CD4-positive, alpha-beta memory T cell (primary cell): ENCODE measurements around the gene ELMO1. TPM values are rescaled to one million over a fixed set of nuclear protein-coding genes. Genes with fewer than 3 reads are reported as not detected.
A peak's percentile ranks its signal among the peaks of the same experiment; 100 is the strongest.

Source experiments
- CTCF ChIA-PET: fragments of 350-600 bp; sonication (Branson Sonifier 250); formaldehyde crosslinking; loops from one replicate; lab custom pipeline; 2021; ENCODE audit warnings: inconsistent platforms; ENCODE audit not compliant: partially characterized antibody; lab: Charles Lee
- POLR2A ChIA-PET: fragments of 350-600 bp; sonication (Branson Sonifier 250); formaldehyde crosslinking; loops from one replicate; lab custom pipeline; 2021; ENCODE audit not compliant: partially characterized antibody; lab: Charles Lee
- DNase-seq, 5 donors: peaks; one replicate each; pipeline versions ENCODE4 v3.0.0 to v3.0.0-alpha.2; 2020 to 2022; ENCODE audit warnings: mixed read lengths in 1 of 5
- H3K27ac ChIP-seq: one replicate; pipeline ENCODE4 v1.7.0; 2013; ENCODE audit warnings: low read depth, low read length
- H3K27me3 ChIP-seq: 2 replicates; pipeline ENCODE4 v1.7.0; 2013; ENCODE audit warnings: mild to moderate bottlenecking, low read length, moderate library complexity; ENCODE audit not compliant: insufficient read depth
- H3K36me3 ChIP-seq: 2 replicates; pipeline ENCODE4 v1.7.0; 2013; ENCODE audit warnings: mild to moderate bottlenecking, low read length, moderate library complexity; ENCODE audit not compliant: insufficient read depth
- H3K4me1 ChIP-seq: 2 replicates; pipeline ENCODE4 v1.7.0; 2013; ENCODE audit warnings: mild to moderate bottlenecking, low read length, moderate library complexity; ENCODE audit not compliant: insufficient read depth
- H3K4me3 ChIP-seq, 2 donors: one replicate each; pipeline ENCODE4 v1.7.0; 2013; ENCODE audit warnings: low read length in 2 of 2, mild to moderate bottlenecking in 1 of 2
- H3K9me3 ChIP-seq, 2 donors: one replicate each; pipeline ENCODE4 v1.7.0; 2013; ENCODE audit warnings: low read length in 2 of 2, control low read depth in 1 of 2; ENCODE audit not compliant: control insufficient read depth in 1 of 2
- H3K27ac Mint-ChIP-seq, 7 donors: one replicate each; pipeline ENCODE4 v1.8.0; 2020 to 2021; ENCODE audit warnings: mixed read lengths in 7 of 7, mild to moderate bottlenecking in 6 of 7, inconsistent platforms in 3 of 7, moderate library complexity in 3 of 7
- H3K27me3 Mint-ChIP-seq, 2 donors: one replicate each; pipeline ENCODE4 v1.8.0; 2020 to 2021; ENCODE audit warnings: mixed read lengths in 2 of 2
- H3K36me3 Mint-ChIP-seq, 2 donors: one replicate each; pipeline ENCODE4 v1.8.0; 2020 to 2021; ENCODE audit warnings: mixed read lengths in 2 of 2, inconsistent platforms in 1 of 2, mild to moderate bottlenecking in 1 of 2
- H3K4me1 Mint-ChIP-seq, 4 donors: one replicate each; pipeline ENCODE4 v1.8.0; 2020 to 2021; ENCODE audit warnings: mixed read lengths in 4 of 4, mild to moderate bottlenecking in 1 of 4
- H3K4me3 Mint-ChIP-seq, 8 donors: one replicate each; pipeline ENCODE4 v1.8.0; 2020 to 2021; ENCODE audit warnings: mixed read lengths in 8 of 8, mild to moderate bottlenecking in 7 of 8, moderate library complexity in 6 of 8, inconsistent platforms in 3 of 8
- H3K9me3 Mint-ChIP-seq, 8 donors: one replicate each; pipeline ENCODE4 v1.8.0; 2020 to 2021; ENCODE audit warnings: mixed read lengths in 8 of 8, mild to moderate bottlenecking in 5 of 8, inconsistent platforms in 3 of 8, moderate library complexity in 1 of 8
- intact Hi-C: fragments of 100-400 bp; cut with micrococcal nuclease; formaldehyde crosslinking; loops from one replicate; pipeline ENCODE4 v1.15.1; 2023
- polyA plus RNA-seq, 2 donors: library from polyadenylated mRNA; unstranded; fragments of 300-500 nt; fragmentation: Illumina TruSeq; gene quantifications; one replicate each; pipeline ENCODE4 v1.2.3, GENCODE V29; 2021
- total RNA-seq, 2 experiments: library from RNA; stranded (reverse); gene quantifications; one replicate each; pipeline ENCODE4 v1.2.3, GENCODE V29; 2021

Gene ELMO1
- total and polyA plus RNA-seq, 4 experiments from 2014 or later, result 45.1 to 131 (median 111) TPM

DNA sequence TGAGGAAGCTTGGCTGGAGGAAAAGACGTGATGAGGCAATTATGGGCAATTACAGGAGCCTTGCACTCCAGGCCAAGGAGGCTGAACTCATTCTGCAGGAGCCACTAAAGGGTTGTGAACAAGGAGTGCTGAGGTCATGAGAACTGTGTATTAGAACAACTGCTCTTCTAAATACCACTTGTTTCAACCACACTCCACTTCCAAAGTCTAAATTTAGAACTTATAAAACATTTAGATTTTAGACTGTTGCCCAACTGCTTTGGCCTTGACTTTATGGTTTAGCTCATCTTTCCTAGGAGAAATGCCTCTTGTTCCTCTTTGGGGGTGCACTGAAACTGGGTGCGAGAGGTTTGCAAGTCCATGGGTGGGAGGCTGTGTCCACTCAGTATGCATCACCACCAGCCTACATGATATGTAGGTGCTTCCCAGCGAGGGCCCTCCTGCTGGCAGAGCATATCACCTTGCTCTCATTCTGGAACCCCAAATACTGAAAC is 524.7 kb downstream of the ELMO1 start:
- H3K27ac Mint-ChIP-seq, result peak overlapping the region in 1 of 7 donors; percentile 42
- peaks cover 0 to 16% (median 8%) of the 10 kb centered on the region in 4 donors for H3K4me1 Mint-ChIP-seq
- ChIA-PET POLR2A (no interaction called here), CTCF (no interaction called here)
- peaks cover 25 to 63% of the 10 kb centered on the region in 2 donors for H3K36me3 Mint-ChIP-seq
- Histone ChIP-seq H3K36me3 (no peaks in the 10 kb centered on the region), H3K27ac (no peak overlapping the region), H3K4me1 (no peaks in the 10 kb centered on the region), H3K27me3 (no peaks in the 10 kb centered on the region), H3K9me3 (no peaks in the 10 kb centered on the region), H3K4me3 (no peak overlapping the region)
- DNase-seq, result no peak
- no peak overlapping the region for H3K4me3 Mint-ChIP-seq
- intact Hi-C loops, result no loop called here
- peaks cover 0 to 15% (median 9%) of the 10 kb centered on the region in 8 donors for H3K9me3 Mint-ChIP-seq
- no peaks in the 10 kb centered on the region for H3K27me3 Mint-ChIP-seq

GRCh38 chr7:36923185-36923584 is 525.5 kb downstream of the ELMO1 start:
- Histone ChIP-seq H3K4me3 (no peak overlapping the region), H3K27ac (no peak overlapping the region), H3K27me3 (no peaks in the 10 kb centered on the region), H3K36me3 (no peaks in the 10 kb centered on the region), H3K9me3 (no peaks in the 10 kb centered on the region), H3K4me1 (no peaks in the 10 kb centered on the region)
- H3K9me3 Mint-ChIP-seq, result peaks cover 0 to 13% (median 9%) of the 10 kb centered on the region in 8 donors
- no peak overlapping the region for H3K4me3 Mint-ChIP-seq
- DNase-seq, result no peak
- H3K27me3 Mint-ChIP-seq, result no peaks in the 10 kb centered on the region
- H3K27ac Mint-ChIP-seq, result no peak overlapping the region
- H3K4me1 Mint-ChIP-seq, result peaks cover 0 to 16% (median 8%) of the 10 kb centered on the region in 4 donors
- CTCF ChIA-PET, result no interaction called here
- intact Hi-C loops, result no loop called here
- POLR2A ChIA-PET, result no interaction called here
- H3K36me3 Mint-ChIP-seq, result peaks cover 22 to 58% of the 10 kb centered on the region in 2 donors

DNA sequence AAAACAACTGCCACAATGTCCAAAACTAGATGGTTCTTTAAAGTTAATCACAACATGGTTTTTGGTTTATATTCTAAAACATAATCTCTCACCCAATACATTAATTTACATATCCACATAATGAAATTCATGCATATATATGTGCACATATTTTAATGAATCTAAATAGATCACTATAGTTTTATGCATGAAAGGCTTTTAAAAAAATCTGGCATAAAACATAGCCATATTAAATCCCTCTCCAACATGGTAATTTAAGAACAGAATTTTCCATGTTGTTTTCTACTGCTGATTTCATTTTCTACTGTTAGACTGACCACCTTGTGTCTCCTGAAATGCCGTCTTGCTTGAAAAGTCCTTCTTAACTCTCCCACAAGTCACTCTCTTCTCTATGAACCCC is 528.2 kb downstream of the ELMO1 start:
- Histone ChIP-seq H3K9me3 (no peaks in the 10 kb centered on the region), H3K4me3 (no peak overlapping the region), H3K27me3 (no peaks in the 10 kb centered on the region), H3K27ac (no peak overlapping the region), H3K4me1 (no peaks in the 10 kb centered on the region), H3K36me3 (no peaks in the 10 kb centered on the region)
- Mint-ChIP-seq H3K27me3 (no peaks in the 10 kb centered on the region), H3K4me3 (no peak overlapping the region), H3K4me1 (peaks cover 2 to 10% (median 8%) of the 10 kb centered on the region in 4 donors), H3K9me3 (peaks cover 0 to 12% (median 9%) of the 10 kb centered on the region in 8 donors), H3K27ac (peak overlapping the region in 1 of 7 donors; percentile 42), H3K36me3 (peaks cover 27 to 58% of the 10 kb centered on the region in 2 donors)
- no peak for DNase-seq
- POLR2A ChIA-PET, result no interaction called here
- intact Hi-C loops, result no loop called here
- CTCF ChIA-PET, result no interaction called here

GRCh38 chr7:36919738-36920137 is 528.9 kb downstream of the ELMO1 start:
- no peak overlapping the region for H3K4me3 Mint-ChIP-seq
- intact Hi-C loops, result no loop called here
- CTCF ChIA-PET, result no interaction called here

DNA sequence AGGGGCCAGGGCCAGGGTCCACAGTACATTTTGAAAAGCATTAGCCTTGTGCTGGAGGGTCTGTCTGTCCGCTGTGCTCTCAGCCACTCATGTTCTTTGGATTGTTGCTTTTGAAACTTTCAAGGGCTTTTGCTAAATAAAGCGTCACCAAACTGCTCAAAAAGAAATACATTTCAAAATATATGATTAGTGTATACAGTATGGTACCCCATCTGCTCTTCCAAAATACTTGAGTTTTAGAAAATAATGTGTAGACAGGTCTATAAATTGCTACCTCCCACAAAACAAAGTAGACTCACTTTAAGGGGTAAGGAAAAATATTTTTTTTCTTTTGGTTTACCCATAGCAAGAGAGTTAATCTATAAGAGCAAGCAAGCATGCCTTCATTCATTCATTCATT is 530.1 kb downstream of the ELMO1 start:
- Histone ChIP-seq H3K4me1 (no peaks in the 10 kb centered on the region), H3K4me3 (no peak overlapping the region), H3K27ac (no peak overlapping the region), H3K9me3 (no peaks in the 10 kb centered on the region), H3K27me3 (no peaks in the 10 kb centered on the region), H3K36me3 (no peaks in the 10 kb centered on the region)
- POLR2A ChIA-PET, result no interaction called here
- peaks cover 0 to 12% (median 7%) of the 10 kb centered on the region in 8 donors for H3K9me3 Mint-ChIP-seq
- H3K27me3 Mint-ChIP-seq, result no peaks in the 10 kb centered on the region
- intact Hi-C loops, result no loop called here
- H3K27ac Mint-ChIP-seq, result no peak overlapping the region
- H3K4me1 Mint-ChIP-seq, result peaks cover 2 to 11% (median 8%) of the 10 kb centered on the region in 4 donors
- peaks cover 30 to 48% of the 10 kb centered on the region in 2 donors for H3K36me3 Mint-ChIP-seq
- CTCF ChIA-PET, result no interaction called here
- no peak for DNase-seq
- no peak overlapping the region for H3K4me3 Mint-ChIP-seq

More at GRCh38 chr7:36919738-36920137, 528.9 kb downstream of the ELMO1 start:
- no peak overlapping the region for H3K27ac ChIP-seq
- Mint-ChIP-seq H3K36me3 (peaks cover 29 to 56% of the 10 kb centered on the region in 2 donors), H3K27ac (peak overlapping the region in 4 of 7 donors; percentile 4 to 55 (median 32)), H3K9me3 (peaks cover 0 to 12% (median 9%) of the 10 kb centered on the region in 8 donors), H3K27me3 (no peaks in the 10 kb centered on the region), H3K4me1 (peaks cover 2 to 10% (median 9%) of the 10 kb centered on the region in 4 donors)
- H3K36me3 ChIP-seq, result no peaks in the 10 kb centered on the region
- POLR2A ChIA-PET, result no interaction called here
- H3K4me3 ChIP-seq, result no peak overlapping the region
- DNase-seq, result no peak
- no peaks in the 10 kb centered on the region for H3K27me3 ChIP-seq
- H3K4me1 ChIP-seq, result no peaks in the 10 kb centered on the region
- H3K9me3 ChIP-seq, result no peaks in the 10 kb centered on the region

GRCh38 chr7:36916619-36917018 is 532.0 kb downstream of the ELMO1 start:
- DNase-seq, result no peak
- CTCF ChIA-PET, result no interaction called here
- Mint-ChIP-seq H3K27ac (peak overlapping the region in 2 of 7 donors; percentile 5 to 30), H3K9me3 (peaks cover 0 to 7% (median under 1%) of the 10 kb centered on the region in 8 donors), H3K4me3 (no peak overlapping the region), H3K27me3 (no peaks in the 10 kb centered on the region), H3K36me3 (peaks cover 32 to 46% of the 10 kb centered on the region in 2 donors), H3K4me1 (peaks cover 4 to 17% (median 16%) of the 10 kb centered on the region in 4 donors)
- H3K36me3 ChIP-seq, result no peaks in the 10 kb centered on the region
- H3K27me3 ChIP-seq, result no peaks in the 10 kb centered on the region
- H3K4me3 ChIP-seq, result no peak overlapping the region
- intact Hi-C loops, result no loop called here
- H3K27ac ChIP-seq, result no peak overlapping the region
- H3K4me1 ChIP-seq, result no peaks in the 10 kb centered on the region
- POLR2A ChIA-PET, result no interaction called here
- no peaks in the 10 kb centered on the region for H3K9me3 ChIP-seq

DNA sequence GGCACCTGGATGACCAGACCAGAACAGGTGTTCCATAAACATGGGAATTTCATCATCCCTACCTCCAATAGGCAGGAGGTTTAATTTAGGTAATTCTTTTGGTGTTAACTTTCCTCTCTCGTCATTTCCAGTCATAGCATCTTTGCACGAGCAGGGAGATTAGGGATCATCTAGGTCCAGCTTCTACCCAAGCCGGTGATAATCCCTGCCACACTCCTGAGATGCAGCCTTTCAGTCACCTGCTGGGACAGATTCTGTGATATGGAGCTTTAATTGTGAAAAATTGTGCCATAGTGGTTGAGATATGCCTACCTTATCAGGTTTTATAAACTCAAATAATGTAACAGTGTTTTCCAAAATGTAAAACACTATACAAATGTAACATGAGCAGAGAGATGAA is 532.5 kb downstream of the ELMO1 start:
- CTCF ChIA-PET, result no interaction called here
- H3K27me3 Mint-ChIP-seq, result no peaks in the 10 kb centered on the region
- Histone ChIP-seq H3K36me3 (no peaks in the 10 kb centered on the region), H3K9me3 (no peaks in the 10 kb centered on the region), H3K27ac (no peak overlapping the region), H3K27me3 (no peaks in the 10 kb centered on the region), H3K4me1 (no peaks in the 10 kb centered on the region), H3K4me3 (no peak overlapping the region)
- H3K4me3 Mint-ChIP-seq, result no peak overlapping the region
- peak overlapping the region in 1 of 7 donors; percentile 5 for H3K27ac Mint-ChIP-seq
- no peak for DNase-seq
- POLR2A ChIA-PET, result no interaction called here
- peaks cover 0 to 3% (median 0%) of the 10 kb centered on the region in 8 donors for H3K9me3 Mint-ChIP-seq
- H3K4me1 Mint-ChIP-seq, result peaks cover 4 to 18% (median 16%) of the 10 kb centered on the region in 4 donors
- H3K36me3 Mint-ChIP-seq, result peaks cover 33 to 46% of the 10 kb centered on the region in 2 donors
- intact Hi-C loops, result no loop called here
